ENCODE data around the gene SPPL3.
"Not testable (repeated sequence)": the region's sequence is repeated elsewhere in the genome, so short reads cannot be mapped to it uniquely, and the experiment has no call there.

SPPL3 gene

GRCh38 chr12:120920178-120920577 is 16.0 kb upstream of the SPPL3 start:
- DNase-seq (ENCODE audit: low spot score): no peak

GRCh38 chr12:120917748-120918147 is 13.6 kb upstream of the SPPL3 start:
- DNase-seq (ENCODE audit: low spot score): no peak

- DNase-seq (ENCODE audit: low spot score): no peak
These were observed 12.4 kb upstream of the SPPL3 start for GRCh38 chr12:120916561-120916960.

- no peak for DNase-seq (ENCODE audit: low spot score)
These were observed 10.6 kb upstream of the SPPL3 start for GRCh38 chr12:120914794-120915193.

GRCh38 chr12:120909633-120910298 is 5.6 kb upstream of the SPPL3 start:
- no peak for DNase-seq (ENCODE audit: low spot score)

GRCh38 chr12:120905856-120906384 is 1.8 kb upstream of the SPPL3 start:
- no peak for DNase-seq (ENCODE audit: low spot score)

GRCh38 chr12:120903412-120904196 is 554 bp downstream of the SPPL3 start:
- peak; percentile 68 for DNase-seq (ENCODE audit: low spot score)

- no peak for DNase-seq (ENCODE audit: low spot score)
These were observed 1.2 kb downstream of the SPPL3 start for GRCh38 chr12:120902846-120903411.

GRCh38 chr12:120901818-120902217 is 2.3 kb downstream of the SPPL3 start:
- DNase-seq (ENCODE audit: low spot score): no peak

GRCh38 chr12:120901101-120901500 is 3.1 kb downstream of the SPPL3 start:
- DNase-seq (ENCODE audit: low spot score): not testable (repeated sequence)

- no peak for DNase-seq (ENCODE audit: low spot score)
These were observed 8.6 kb downstream of the SPPL3 start for GRCh38 chr12:120895532-120895931.

- no peak for DNase-seq (ENCODE audit: low spot score)
These were observed 11.9 kb downstream of the SPPL3 start for GRCh38 chr12:120892265-120892664.

GRCh38 chr12:120890963-120891362 is 13.2 kb downstream of the SPPL3 start:
- no peak for DNase-seq (ENCODE audit: low spot score)

GRCh38 chr12:120887253-120888043 is 16.7 kb downstream of the SPPL3 start:
- DNase-seq (ENCODE audit: low spot score): no peak

GRCh38 chr12:120886199-120887018 is 17.7 kb downstream of the SPPL3 start:
- no peak for DNase-seq (ENCODE audit: low spot score)

- DNase-seq (ENCODE audit: low spot score): no peak
These were observed 18.6 kb downstream of the SPPL3 start for GRCh38 chr12:120885521-120885920.

GRCh38 chr12:120884644-120885043 is 19.5 kb downstream of the SPPL3 start:
- DNase-seq (ENCODE audit: low spot score): no peak

GRCh38 chr12:120882055-120882555 is 22.1 kb downstream of the SPPL3 start:
- DNase-seq (ENCODE audit: low spot score): no peak

GRCh38 chr12:120879718-120880300 is 24.3 kb downstream of the SPPL3 start:
- DNase-seq (ENCODE audit: low spot score): no peak

GRCh38 chr12:120879102-120879501 is 25.1 kb downstream of the SPPL3 start:
- DNase-seq (ENCODE audit: low spot score): no peak

Measured in left forelimb (tissue), 1 donor.